GM13977 (cell line): ENCODE results near the gene DEFB132.
A peak's percentile ranks its signal among the peaks of the same experiment; 100 is the strongest.

Experiments used
- DNase-seq: peaks from one replicate; pipeline ENCODE4 v3.0.0; 2012; ENCODE audit warnings: low spot score
- CTCF ChIP-seq: IDR thresholded peaks from 2 replicates; pipeline ENCODE4 v1.5.1; 2012; ENCODE audit warnings: mild to moderate bottlenecking, control low read depth; ENCODE audit not compliant: insufficient read depth; ENCODE audit errors: extremely low read depth, missing control alignments
- in situ Hi-C: fragments of 300-500 bp; cut with MboI; formaldehyde crosslinking; loops from one replicate; pipeline ENCODE4 v1.12.0; 2022; ENCODE audit warnings: low sequenced_read_pairs, low pct_unique_long_range_greater_than_20kb, mixed read lengths, inconsistent platforms; ENCODE audit not compliant: unreplicated experiment

Gene DEFB132

GRCh38 chr20:294602-295001 is 37.1 kb downstream of the DEFB132 start:
- in situ Hi-C loops: no loop called here
- TF ChIP-seq CTCF: no peak
- DNase-seq: no peak

GRCh38 chr20:295804-296203 is 38.3 kb downstream of the DEFB132 start:
- no peak for TF ChIP-seq CTCF
- in situ Hi-C loops: no loop called here
- no peak for DNase-seq

GRCh38 chr20:297098-297924 is 39.8 kb downstream of the DEFB132 start, which contains the start of gene ZCCHC3:
TSS of gene ZCCHC3 (plus strand) at chr20:297570. CDS start at chr20:297587, 17 bp downstream.
- in situ Hi-C loops: no loop called here
- peak; percentile 95 for DNase-seq
- TF ChIP-seq CTCF: no peak

GRCh38 chr20:297925-298775 is 40.6 kb downstream of the DEFB132 start:
- peak; percentile 65 for DNase-seq
- TF ChIP-seq CTCF: no peak
- in situ Hi-C loops: no loop called here

- DNase-seq: no peak
Observed at GRCh38 chr20:298776-299391, 41.4 kb downstream of the DEFB132 start.

More at GRCh38 chr20:298776-299391, 41.4 kb downstream of the DEFB132 start:
- no peak for TF ChIP-seq CTCF
- in situ Hi-C loops: no loop called here
